ENCODE measurements around the gene SLAMF6.
A peak's percentile ranks its signal among the peaks of the same experiment; 100 is the strongest.
"Not testable (repeated sequence)": the region's sequence is repeated elsewhere in the genome, so short reads cannot be mapped to it uniquely, and the experiment has no call there.

Gene SLAMF6

GRCh38 chr1:160522622-160523345 is at the start of gene SLAMF6:
Gene SLAMF6 (minus strand): TSS chr1:160523255. CDS start chr1:160523192, 63 bp downstream.
- DNase-seq = peak; percentile 40

DNA sequence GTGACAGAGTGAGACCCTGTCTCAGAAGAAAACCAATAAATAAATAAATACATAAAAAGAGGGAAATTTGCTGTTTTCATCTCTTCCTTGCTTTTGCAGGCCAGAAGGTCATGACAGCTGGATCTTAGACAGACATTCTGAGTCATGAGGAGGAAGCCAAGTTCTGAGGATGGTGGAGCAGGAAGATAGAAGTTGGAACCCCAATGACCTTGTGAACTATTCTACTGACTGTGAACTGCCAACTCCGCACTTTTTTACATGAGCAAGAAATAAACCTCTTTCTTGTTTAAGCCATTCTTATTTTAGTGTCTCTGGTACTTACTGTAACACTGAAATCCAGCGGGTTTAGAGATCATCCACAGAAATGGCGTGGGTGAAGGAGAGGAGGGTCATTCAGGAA is 47.8 kb upstream of the SLAMF6 start:
- no peak for DNase-seq

GRCh38 chr1:160569806-160570205 is 46.8 kb upstream of the SLAMF6 start:
- DNase-seq = no peak

DNA sequence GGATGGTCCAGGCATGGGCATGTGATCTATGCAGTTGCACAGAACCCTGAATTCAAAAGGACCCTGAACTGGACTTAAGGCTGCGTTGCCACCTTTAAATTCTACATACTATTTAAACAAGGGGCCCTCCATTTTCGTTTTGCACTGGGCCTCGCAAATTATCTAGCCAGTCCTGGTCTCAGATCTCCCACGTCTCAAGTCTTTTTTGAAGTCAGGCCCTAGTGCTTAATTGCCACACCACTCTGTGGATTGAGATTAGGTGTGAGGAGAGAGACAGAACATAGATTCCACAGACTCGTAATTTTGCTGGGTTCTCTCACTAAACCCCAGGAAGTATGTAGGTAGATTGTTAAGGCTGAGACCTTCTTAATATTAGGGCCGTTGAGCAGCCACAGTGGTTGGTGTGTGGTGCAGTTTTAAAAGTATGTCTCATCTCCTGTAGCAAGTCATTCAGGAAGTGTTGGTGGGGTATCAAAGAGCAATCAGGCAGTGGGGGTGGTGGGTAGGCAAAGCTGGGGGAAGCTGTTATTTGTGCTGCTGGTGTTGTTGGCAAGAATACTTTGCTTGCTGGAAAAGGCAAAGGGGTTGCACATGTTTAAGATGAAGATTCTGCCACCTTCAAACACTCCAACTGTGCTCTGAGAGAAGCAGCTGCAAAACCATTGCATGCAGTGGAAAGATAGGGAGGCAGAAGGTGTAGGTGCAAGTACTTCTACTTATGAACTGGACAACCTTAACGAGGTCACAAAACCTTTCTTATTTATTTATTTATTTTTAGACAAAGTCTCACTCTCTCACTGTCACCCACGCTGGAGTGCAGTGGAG is 45.0 kb upstream of the SLAMF6 start:
- DNase-seq = peak; percentile 66

DNA sequence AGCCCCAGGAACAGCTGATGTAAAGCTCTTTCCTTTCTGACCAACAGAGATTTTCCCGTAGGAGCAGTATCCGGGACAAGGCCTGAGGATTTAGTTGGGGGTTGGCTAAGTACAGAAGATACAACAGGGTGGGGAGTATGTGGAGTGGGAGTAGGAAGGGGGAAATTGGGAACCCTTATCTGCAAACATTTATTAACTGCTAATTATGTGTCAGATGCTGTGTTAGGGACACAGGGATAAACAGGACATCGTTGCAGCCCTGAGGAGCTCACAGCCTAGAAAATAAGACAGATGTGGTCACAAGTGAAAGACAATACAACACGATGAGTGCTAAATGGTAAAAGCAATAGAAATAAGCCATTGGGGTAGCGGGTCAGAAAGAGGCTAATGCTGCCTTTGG is 44.3 kb upstream of the SLAMF6 start:
- DNase-seq = no peak

DNA sequence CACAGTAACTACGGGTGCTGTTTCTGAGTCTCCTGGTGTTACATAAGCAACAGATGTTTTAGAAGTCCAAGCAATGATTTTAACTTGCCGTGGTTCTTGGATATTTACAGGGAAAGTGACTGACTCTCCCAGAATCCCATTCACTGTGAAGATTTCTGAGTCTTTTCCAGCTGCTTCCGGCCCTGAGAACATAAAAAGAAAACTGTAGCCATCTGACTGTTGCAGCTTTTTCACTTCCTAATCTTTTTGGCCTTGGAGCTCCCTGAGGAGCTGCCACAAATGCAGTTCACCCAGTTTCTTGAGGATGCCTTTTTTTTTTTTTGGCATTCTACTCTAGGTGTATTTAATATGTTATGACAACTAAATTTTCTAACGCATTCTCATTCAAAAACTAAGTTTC is 42.5 kb upstream of the SLAMF6 start:
- DNase-seq = no peak

DNA sequence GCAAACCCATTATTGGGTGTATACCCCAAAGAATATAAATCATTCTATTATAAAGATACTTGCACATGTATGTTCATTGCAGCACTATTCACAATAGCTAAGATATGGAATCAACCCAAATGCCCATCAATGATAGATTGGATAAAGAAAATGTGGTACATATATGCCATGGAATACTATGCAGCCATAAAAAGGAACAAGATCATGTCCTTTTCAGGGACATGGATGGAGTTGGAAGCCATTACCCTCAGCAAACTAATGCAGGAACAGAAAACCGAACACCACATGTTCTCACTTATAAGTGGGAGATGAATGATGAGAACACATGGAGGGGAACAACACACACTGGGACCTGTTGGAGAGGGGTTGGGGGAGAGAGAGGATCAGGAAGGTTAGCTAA is 40.2 kb upstream of the SLAMF6 start:
- not testable (repeated sequence) for DNase-seq

- DNase-seq = not testable (repeated sequence)
These were observed 39.7 kb upstream of the SLAMF6 start for GRCh38 chr1:160562745-160563144.

GRCh38 chr1:160560806-160561205 is 37.8 kb upstream of the SLAMF6 start:
- DNase-seq = no peak

DNA sequence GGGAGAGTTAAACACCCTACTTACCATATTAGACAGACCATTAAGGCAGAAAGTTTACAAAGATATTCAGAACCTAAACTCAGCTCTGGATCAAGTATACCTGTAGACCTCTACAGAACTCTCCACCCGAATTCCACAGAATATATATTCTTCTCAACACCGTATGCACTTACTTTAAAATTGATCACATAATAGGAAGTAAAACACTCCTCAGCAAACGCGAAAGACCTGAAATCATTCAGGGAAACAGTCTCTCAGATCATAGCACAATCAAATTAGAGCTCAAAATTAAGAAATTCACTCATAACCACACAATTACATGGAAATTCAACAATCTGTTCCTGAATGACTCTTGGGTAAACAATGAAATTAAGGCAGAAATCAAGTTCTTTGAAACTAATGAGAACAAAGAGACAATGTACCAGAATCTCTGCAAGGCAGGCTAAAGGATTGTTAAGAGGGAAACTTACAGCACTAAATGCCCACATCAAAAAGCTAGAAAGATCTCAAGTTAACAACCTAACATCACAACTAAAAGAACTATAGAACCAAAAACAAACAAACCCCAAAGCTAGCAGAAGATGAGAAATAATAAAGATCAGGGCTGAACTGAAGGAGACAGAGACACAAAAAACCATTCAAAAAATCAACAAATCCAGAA is 37.1 kb upstream of the SLAMF6 start:
- DNase-seq = no peak

DNA sequence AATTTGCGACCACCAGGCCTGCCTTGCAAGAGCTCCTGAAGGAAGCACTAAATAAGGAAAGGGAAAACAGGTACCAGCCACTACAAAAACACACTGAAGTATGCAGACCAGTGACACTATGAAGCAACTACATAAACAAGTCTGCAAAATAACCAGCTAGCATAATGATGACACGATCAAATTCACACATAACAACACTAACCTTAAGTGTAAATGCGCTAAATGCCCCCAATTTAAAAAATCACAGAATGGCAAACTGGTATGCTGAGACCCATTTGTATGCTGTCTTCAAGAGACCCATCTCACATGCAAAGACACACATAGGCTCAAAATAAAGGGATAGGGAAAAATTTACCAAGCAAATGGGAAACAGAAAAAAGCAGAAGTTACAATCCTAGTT is 36.4 kb upstream of the SLAMF6 start:
- not testable (repeated sequence) for DNase-seq

DNA sequence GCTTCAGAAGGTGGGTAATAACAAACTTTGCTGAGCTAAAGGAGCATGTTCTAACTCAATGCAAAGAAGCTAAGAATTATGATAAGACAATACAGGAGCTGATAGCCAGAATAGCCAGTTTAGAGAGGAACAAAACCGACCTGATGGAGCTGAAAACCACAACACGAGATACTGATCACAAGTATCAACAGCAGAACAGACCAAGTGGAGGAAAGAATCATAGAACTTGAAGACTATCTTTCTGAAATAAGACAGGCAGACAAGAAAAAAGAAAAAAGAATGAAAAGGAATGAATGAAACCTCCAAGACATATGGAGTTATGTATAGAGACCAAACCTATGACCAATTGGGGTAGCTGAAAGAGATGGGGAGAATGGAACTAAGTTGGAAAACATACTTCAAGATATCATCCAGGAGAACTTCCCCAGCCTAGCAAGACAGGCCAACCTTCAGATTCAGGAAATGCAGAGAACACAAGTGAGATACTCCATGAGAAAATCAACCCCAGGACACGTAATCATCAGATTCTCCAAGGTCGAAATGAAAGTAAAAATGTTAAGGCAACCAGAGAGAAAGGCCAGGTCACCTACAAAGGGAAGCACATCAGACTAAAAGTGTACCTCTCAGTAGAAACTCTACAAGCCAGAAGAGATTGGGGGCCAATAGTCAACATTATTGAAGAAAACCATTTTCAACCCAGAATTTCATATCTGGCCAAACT is 35.8 kb upstream of the SLAMF6 start:
- no peak for DNase-seq

GRCh38 chr1:160553778-160554177 is 30.7 kb upstream of the SLAMF6 start:
- no peak for DNase-seq

DNA sequence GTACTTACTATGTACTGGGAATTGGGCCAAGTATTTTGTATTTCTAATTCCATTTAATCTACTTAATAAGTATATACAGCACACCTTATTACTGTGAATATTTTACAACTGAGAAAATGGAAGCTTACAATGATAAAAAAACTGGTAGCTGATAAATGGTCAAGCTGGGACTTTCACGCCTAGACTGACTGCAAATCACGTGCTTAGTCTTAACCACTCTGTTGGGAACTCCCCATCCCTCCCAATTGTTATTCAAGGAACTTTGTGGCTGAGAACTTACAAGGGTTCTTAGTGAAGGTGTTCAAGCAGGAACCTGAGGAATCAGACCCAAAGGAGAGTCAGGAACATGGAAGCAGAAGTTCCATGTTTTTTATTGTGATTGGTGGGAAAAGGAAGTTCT is 29.4 kb upstream of the SLAMF6 start:
- DNase-seq = no peak

DNA sequence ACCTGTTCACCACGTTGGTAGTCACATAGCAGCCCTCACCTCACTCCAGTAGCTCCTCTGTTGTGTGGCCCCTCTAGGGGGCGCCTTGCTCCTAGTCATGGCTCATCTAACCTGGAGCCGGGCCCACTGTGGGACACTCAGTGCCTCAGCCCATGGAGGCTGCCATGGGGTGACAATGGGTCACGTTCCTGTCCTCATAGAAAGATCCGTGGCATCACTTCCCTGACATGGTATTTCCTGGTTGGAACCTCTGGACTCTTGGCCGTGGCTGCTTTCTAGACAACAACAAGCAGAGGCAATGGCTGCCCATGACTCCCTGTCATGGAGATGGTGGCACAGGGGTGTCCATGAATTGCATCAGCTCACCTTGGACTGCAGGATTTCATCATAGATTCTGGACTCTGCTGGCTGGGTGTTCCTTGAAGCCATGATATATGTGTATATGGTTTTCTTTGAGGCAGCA is 27.5 kb upstream of the SLAMF6 start:
- peak; percentile 38 for DNase-seq

- no peak for DNase-seq
These were observed 26.6 kb upstream of the SLAMF6 start for GRCh38 chr1:160549665-160550006.

DNA sequence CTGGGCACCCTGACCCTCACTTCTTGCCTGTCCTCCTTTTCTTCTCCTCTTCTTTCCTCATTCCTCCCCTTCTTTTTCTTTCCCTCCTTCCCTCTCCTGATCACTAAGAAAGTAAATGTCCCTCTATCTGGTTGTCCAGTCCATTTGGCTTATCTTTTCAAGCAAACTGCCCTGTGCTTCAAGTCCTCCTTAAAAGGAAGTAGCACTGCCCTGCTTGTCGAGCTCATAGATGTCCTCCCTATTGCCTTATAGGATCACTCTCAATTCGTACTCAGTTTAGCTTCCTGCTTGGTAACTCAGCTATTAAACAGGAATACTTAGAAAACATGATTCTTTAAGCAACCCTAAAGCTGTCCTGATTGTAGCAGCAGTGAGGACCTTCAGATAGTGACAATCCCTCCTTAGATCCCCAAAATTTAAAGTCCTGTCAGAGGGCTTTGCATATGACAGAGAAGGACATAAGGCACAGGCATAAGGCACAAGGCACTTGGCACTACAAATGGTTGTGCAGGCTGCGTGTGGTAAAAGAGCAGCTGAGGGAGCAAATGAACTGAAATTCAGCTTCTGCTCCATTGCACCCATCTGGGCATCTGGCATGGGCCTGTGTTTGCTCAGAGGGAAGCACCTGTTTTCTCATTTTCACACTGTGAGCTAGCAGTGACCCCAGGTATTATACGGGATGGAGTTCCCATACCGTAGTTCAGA is 26.1 kb upstream of the SLAMF6 start:
- DNase-seq = no peak

- DNase-seq = no peak
These were observed 25.1 kb upstream of the SLAMF6 start for GRCh38 chr1:160548183-160548582.

DNA sequence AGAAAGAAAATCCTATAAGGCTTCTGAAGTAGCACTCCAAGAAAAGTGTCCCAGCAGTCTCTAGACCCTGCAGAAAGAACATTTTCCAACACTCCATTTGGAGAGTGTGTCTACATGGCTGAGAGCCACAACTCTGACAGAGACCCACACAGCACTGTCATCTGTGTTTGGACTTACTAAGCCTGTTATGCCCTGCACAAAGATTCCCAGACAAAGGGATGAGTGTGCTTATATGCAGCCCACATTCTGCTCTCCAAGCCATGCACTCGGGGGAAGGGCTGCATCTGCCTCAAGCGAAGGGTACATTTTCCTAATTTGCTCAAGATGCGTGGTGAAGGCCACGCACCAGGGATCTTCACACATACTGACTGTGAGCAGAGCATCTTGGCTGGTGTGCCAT is 24.4 kb upstream of the SLAMF6 start:
- no peak for DNase-seq

- DNase-seq = no peak
These were observed 23.9 kb upstream of the SLAMF6 start for GRCh38 chr1:160546942-160547341.

- no peak for DNase-seq
These were observed 21.6 kb upstream of the SLAMF6 start for GRCh38 chr1:160544647-160545046.

GRCh38 chr1:160542303-160542945 is 19.4 kb upstream of the SLAMF6 start:
- no peak for DNase-seq

Data from activated effector memory CD4-positive, alpha-beta T cell treated with Interleukin-2 at 50 U/mL for 16 hours (primary cell).